Gastroesophageal sphincter (tissue), 3 donors: Measurements from ENCODE around the gene RAD51B.
"Not testable (repeated sequence)": the region's sequence is repeated elsewhere in the genome, so short reads cannot be mapped to it uniquely, and the experiment has no call there.

Experiments
- EP300 ChIP-seq: sonication (generic); formaldehyde crosslinking; IDR thresholded peaks from one replicate; pipeline ENCODE4 v1.6.1; 2017; ENCODE audit warnings: antibody characterized with exemption, mild to moderate bottlenecking
- POLR2A ChIP-seq, 2 donors: fragments of 450-650 bp; IDR thresholded peaks; one replicate each; pipeline ENCODE4 v1.6.1; 2017; ENCODE audit warnings: antibody characterized with exemption in 2 of 2, mild to moderate bottlenecking in 2 of 2, moderate library complexity in 1 of 2
- POLR2AphosphoS5 ChIP-seq: sonication (generic); formaldehyde crosslinking; IDR thresholded peaks from one replicate; pipeline ENCODE4 v1.6.1; 2017; ENCODE audit warnings: antibody characterized with exemption
- TF ChIP-seq, protein P1 (sequence below), 4 experiments: fragments of 200-600 bp in 2 of 4; fragments of 450-650 bp in 2 of 4; sonication (generic) in 1 of 4; IDR thresholded peaks; one replicate each; pipeline ENCODE4 v1.5.1; 2017 to 2019; ENCODE audit warnings: antibody characterized with exemption in 4 of 4, mild to moderate bottlenecking in 2 of 4, moderate library complexity in 2 of 4

DNA sequence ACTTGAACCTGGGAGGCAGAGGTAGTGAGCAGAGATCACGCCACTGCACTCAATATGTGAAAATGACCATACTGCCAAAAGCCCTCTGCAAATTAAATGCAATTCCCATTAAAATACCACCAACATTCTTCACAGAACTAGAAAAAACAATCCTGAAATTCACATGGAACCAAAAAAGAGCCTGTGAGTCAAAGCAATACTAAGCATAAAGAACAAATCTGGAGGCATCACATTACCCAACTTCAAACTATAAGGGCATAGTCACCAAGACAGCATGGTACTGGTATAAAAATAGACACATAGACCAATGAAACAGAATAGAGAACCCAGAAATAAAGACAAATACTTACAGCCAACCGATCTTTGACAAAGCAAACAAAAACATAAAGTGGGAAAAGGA lies 401.5 kb downstream of the RAD51B start:
- TF ChIP-seq, protein P1, sequence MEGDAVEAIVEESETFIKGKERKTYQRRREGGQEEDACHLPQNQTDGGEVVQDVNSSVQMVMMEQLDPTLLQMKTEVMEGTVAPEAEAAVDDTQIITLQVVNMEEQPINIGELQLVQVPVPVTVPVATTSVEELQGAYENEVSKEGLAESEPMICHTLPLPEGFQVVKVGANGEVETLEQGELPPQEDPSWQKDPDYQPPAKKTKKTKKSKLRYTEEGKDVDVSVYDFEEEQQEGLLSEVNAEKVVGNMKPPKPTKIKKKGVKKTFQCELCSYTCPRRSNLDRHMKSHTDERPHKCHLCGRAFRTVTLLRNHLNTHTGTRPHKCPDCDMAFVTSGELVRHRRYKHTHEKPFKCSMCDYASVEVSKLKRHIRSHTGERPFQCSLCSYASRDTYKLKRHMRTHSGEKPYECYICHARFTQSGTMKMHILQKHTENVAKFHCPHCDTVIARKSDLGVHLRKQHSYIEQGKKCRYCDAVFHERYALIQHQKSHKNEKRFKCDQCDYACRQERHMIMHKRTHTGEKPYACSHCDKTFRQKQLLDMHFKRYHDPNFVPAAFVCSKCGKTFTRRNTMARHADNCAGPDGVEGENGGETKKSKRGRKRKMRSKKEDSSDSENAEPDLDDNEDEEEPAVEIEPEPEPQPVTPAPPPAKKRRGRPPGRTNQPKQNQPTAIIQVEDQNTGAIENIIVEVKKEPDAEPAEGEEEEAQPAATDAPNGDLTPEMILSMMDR (IDR thresholded peaks at IDR 0.05), result not testable (repeated sequence)
- TF ChIP-seq EP300; POLR2A (IDR thresholded peaks at IDR 0.05); POLR2AphosphoS5: not testable (repeated sequence)
